ENCODE measurements around the gene RARA. TPM values are rescaled to one million over a fixed set of nuclear protein-coding genes. Genes with fewer than 3 reads are reported as not detected.
A peak's percentile ranks its signal among the peaks of the same experiment; 100 is the strongest.

Gene RARA
- total and polyA plus RNA-seq, 12 donors = 4.7 to 58.2 (median 33.0) TPM

DNA sequence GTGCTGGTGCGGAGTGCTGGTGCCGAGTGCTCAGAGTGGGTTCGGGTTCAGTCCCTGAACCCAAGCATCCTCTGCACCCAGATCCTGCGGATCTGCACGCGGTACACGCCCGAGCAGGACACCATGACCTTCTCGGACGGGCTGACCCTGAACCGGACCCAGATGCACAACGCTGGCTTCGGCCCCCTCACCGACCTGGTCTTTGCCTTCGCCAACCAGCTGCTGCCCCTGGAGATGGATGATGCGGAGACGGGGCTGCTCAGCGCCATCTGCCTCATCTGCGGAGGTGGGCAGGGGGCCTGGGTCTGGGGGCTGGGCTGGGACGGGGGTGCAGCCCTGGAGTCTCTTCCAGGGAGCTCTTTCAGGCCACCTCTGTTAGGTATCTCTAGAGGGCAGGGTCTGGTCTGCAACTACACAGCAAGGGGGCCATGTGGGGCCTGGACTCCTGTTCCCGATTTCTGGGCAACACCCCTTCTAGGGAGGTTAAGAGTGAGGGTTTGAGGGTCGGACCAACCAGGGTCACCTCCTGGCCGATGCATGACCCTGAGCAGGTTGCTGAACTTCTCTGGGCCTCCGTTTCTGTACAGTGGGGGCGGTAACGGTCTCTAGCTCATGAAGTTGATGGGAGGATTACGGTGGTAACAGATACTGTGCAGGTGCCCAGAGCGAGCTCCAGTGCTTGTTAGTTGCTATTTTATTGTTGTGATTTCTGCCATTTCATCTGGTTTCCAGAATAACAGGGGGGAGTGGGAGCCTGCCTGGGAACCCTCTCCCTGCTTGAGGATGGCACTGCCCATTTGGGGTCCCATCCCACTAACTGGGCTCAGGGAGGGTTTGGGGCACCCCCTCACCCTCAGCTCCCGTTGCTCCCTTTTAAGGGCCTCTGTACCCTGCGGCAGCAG is 45.5 kb downstream of the RARA start:
- H3K9me3 ChIP-seq (replicated peaks in 1 of 3) = no peaks in the 10 kb centered on the region
- H3K27me3 ChIP-seq = no peaks in the 10 kb centered on the region
- TF ChIP-seq, protein P1, sequence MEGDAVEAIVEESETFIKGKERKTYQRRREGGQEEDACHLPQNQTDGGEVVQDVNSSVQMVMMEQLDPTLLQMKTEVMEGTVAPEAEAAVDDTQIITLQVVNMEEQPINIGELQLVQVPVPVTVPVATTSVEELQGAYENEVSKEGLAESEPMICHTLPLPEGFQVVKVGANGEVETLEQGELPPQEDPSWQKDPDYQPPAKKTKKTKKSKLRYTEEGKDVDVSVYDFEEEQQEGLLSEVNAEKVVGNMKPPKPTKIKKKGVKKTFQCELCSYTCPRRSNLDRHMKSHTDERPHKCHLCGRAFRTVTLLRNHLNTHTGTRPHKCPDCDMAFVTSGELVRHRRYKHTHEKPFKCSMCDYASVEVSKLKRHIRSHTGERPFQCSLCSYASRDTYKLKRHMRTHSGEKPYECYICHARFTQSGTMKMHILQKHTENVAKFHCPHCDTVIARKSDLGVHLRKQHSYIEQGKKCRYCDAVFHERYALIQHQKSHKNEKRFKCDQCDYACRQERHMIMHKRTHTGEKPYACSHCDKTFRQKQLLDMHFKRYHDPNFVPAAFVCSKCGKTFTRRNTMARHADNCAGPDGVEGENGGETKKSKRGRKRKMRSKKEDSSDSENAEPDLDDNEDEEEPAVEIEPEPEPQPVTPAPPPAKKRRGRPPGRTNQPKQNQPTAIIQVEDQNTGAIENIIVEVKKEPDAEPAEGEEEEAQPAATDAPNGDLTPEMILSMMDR (IDR thresholded peaks at IDR 0.05) = no peak
- no peak for TF ChIP-seq POLR2A (IDR thresholded peaks at IDR 0.05)
- peak in 4 of 7 donors; percentile 19 to 65 (median 34) for DNase-seq
- 59 to 74% (median 69%) methylated on average over 15 to 30 of the region's 30 CpGs for WGBS, 4 donors
- no peak overlapping the region for H3K4me3 ChIP-seq
- intact Hi-C loops (cut with DNase I) = loop anchor here in 1 of 2 donors (2.0 to 10.0 kb wide), 2 partner anchors 50 to 160 kb away; no protein-coding TSS in a partner anchor
- peaks cover 0 to 37% of the 10 kb centered on the region in 2 donors for H3K36me3 ChIP-seq (replicated peaks in 1 of 2)
- H3K4me1 ChIP-seq (replicated peaks in 1 of 2) = peaks cover 7 to 44% of the 10 kb centered on the region in 2 donors
- H3K27ac ChIP-seq = peak overlapping the region in 2 of 5 donors; percentile 3 to 50

DNA sequence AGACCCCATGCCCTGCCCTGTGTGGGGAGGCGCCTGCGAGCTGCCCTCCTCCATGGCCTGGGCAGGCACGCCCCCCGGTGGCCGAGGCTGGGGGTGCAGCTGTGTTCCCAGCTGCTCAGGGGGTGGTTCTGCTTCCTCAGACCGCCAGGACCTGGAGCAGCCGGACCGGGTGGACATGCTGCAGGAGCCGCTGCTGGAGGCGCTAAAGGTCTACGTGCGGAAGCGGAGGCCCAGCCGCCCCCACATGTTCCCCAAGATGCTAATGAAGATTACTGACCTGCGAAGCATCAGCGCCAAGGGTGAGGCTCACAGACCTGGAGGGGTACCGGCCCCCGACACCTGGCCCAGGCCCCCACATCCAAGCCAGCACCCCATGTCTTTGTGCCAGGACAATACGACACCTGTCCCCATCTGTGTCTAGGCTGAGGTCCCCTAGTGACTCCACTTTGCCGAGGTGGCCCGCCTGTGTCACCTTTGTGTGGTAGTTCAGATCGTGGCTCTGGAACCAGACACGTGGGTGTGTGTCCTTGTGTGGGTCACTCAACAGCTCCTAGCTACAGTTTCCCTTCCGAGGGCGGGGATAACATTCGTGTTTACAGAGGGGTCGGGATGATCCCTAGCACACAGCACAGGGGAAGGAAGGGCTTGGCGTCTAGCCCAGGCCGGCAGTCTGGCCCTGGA is 46.3 kb downstream of the RARA start:
- Histone ChIP-seq H3K4me1 (replicated peaks in 1 of 2) (peaks cover 7 to 38% of the 10 kb centered on the region in 2 donors), H3K27ac (peak overlapping the region in 2 of 5 donors; percentile 50 to 64), H3K36me3 (replicated peaks in 1 of 2) (peaks cover 0 to 37% of the 10 kb centered on the region in 2 donors), H3K27me3 (no peaks in the 10 kb centered on the region), H3K4me3 (no peak overlapping the region), H3K9me3 (replicated peaks in 1 of 3) (no peaks in the 10 kb centered on the region)
- DNase-seq = peak; percentile 66 to 92 (median 80)
- intact Hi-C loops (cut with DNase I) = loop anchor here in 1 of 2 donors (2.0 to 10.0 kb wide), 2 partner anchors 50 to 160 kb away; no protein-coding TSS in a partner anchor
- no peak for TF ChIP-seq POLR2A (IDR thresholded peaks at IDR 0.05)
- TF ChIP-seq, protein P1 (IDR thresholded peaks at IDR 0.05) = peak; percentile 82 to 99 (median 96)
- WGBS, 4 donors = 40 to 78% (median 44%) methylated on average over 9 to 29 of the region's 29 CpGs

DNA sequence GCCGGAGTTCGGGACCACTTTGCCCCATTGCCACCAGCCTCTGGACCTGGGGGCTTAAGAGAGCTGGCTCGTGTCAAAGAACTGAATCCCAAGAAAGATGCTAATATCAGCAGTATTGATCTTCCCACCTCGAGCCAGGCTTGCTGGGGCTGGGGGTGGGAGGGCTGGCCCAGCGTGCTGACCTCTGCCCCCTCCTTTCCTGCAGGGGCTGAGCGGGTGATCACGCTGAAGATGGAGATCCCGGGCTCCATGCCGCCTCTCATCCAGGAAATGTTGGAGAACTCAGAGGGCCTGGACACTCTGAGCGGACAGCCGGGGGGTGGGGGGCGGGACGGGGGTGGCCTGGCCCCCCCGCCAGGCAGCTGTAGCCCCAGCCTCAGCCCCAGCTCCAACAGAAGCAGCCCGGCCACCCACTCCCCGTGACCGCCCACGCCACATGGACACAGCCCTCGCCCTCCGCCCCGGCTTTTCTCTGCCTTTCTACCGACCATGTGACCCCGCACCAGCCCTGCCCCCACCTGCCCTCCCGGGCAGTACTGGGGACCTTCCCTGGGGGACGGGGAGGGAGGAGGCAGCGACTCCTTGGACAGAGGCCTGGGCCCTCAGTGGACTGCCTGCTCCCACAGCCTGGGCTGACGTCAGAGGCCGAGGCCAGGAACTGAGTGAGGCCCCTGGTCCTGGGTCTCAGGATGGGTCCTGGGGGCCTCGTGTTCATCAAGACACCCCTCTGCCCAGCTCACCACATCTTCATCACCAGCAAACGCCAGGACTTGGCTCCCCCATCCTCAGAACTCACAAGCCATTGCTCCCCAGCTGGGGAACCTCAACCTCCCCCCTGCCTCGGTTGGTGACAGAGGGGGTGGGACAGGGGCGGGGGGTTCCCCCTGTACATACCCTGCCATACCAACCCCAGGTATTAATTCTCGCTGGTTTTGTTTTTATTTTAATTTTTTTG is 47.1 kb downstream of the RARA start:
- WGBS, 4 donors = 65 to 78% (median 69%) methylated on average over 3 to 33 of the region's 33 CpGs
- peaks cover 7 to 38% of the 10 kb centered on the region in 2 donors for H3K4me1 ChIP-seq (replicated peaks in 1 of 2)
- H3K9me3 ChIP-seq (replicated peaks in 1 of 3) = no peaks in the 10 kb centered on the region
- DNase-seq = peak in 3 of 7 donors; percentile 43 to 79 (median 61)
- intact Hi-C loops (cut with DNase I) = loop anchor here in 1 of 2 donors (2.0 to 10.0 kb wide), 2 partner anchors 51 to 161 kb away; no protein-coding TSS in a partner anchor
- TF ChIP-seq, protein P1 (IDR thresholded peaks at IDR 0.05) = no peak
- no peak for TF ChIP-seq POLR2A (IDR thresholded peaks at IDR 0.05)
- H3K27ac ChIP-seq = peak overlapping the region in 2 of 5 donors; percentile 50 to 64
- no peak overlapping the region for H3K4me3 ChIP-seq
- peaks cover 0 to 37% of the 10 kb centered on the region in 2 donors for H3K36me3 ChIP-seq (replicated peaks in 1 of 2)
- no peaks in the 10 kb centered on the region for H3K27me3 ChIP-seq
